ENCODE data around the gene CAMK1D. TPM values are rescaled to one million over a fixed set of nuclear protein-coding genes. Genes with fewer than 3 reads are reported as not detected.

Gene CAMK1D
- total RNA-seq, 1 donor from 2014 or later, result 36.3 TPM

GRCh38 chr10:12622016-12622415 lies 272.7 kb downstream of the CAMK1D start:
- peaks cover 3% of the 10 kb centered on the region for H3K9me3 Mint-ChIP-seq (ENCODE audit: low read depth)
- TF ChIP-seq CTCF (IDR thresholded peaks at IDR 0.05), result no peak
- no peaks in the 10 kb centered on the region for H3K36me3 Mint-ChIP-seq (ENCODE audit: low read depth)
- H3K4me1 Mint-ChIP-seq (ENCODE audit: low read depth), result peaks cover 18% of the 10 kb centered on the region
- H3K27me3 Mint-ChIP-seq (ENCODE audit: low read depth), result no peaks in the 10 kb centered on the region
- no peak overlapping the region for H3K27ac Mint-ChIP-seq (ENCODE audit: unreplicated experiment)
- no peak overlapping the region for H3K4me3 Mint-ChIP-seq (ENCODE audit: unreplicated experiment)
- DNase-seq (ENCODE audit: low spot score), result no peak

- no peak overlapping the region for H3K27ac Mint-ChIP-seq (ENCODE audit: unreplicated experiment)
- no peak for TF ChIP-seq CTCF (IDR thresholded peaks at IDR 0.05)
Measured at GRCh38 chr10:12622691-12623090, 273.3 kb downstream of the CAMK1D start.

DNA sequence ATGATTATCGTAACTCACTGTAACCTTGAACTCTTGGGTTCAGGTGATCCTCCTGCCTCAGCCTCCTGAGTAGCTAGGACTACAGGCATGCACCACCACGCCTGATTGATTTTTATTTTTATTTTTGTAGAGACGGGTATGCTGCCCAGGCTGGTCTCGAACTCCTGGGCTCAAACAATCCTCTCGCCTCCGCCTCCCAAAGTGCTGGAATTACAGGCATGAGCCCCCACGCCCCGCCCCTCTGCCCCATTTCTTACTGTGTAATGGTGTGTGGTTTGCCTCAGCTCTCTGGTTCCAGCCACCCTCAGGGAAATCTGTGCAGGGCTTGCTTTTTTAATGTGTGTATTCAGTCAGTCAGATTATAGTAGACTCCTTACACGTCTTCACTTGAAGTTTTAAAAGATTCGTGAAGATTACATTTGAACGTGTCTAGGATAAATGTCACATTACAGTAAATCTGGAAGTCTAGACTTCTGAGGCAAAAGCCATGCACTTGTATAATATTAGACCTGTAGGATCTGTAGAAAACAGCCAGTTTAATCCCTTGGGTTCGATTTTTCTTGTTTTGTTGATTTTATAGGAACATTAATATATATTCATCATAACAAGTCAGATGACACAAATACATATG lies 276.2 kb downstream of the CAMK1D start:
- Mint-ChIP-seq H3K9me3 (ENCODE audit: low read depth) (peaks cover 3% of the 10 kb centered on the region), H3K36me3 (ENCODE audit: low read depth) (no peaks in the 10 kb centered on the region), H3K4me3 (ENCODE audit: unreplicated experiment) (no peak overlapping the region), H3K27ac (ENCODE audit: unreplicated experiment) (no peak overlapping the region), H3K4me1 (ENCODE audit: low read depth) (peaks cover 24% of the 10 kb centered on the region), H3K27me3 (ENCODE audit: low read depth) (no peaks in the 10 kb centered on the region)
- DNase-seq (ENCODE audit: low spot score), result no peak
- no peak for TF ChIP-seq CTCF (IDR thresholded peaks at IDR 0.05)

More at GRCh38 chr10:12622691-12623090, 273.3 kb downstream of the CAMK1D start:
- H3K4me1 Mint-ChIP-seq (ENCODE audit: low read depth), result peaks cover 18% of the 10 kb centered on the region
- peaks cover 3% of the 10 kb centered on the region for H3K9me3 Mint-ChIP-seq (ENCODE audit: low read depth)
- no peaks in the 10 kb centered on the region for H3K27me3 Mint-ChIP-seq (ENCODE audit: low read depth)
- no peak for DNase-seq (ENCODE audit: low spot score)
- H3K36me3 Mint-ChIP-seq (ENCODE audit: low read depth), result no peaks in the 10 kb centered on the region
- no peak overlapping the region for H3K4me3 Mint-ChIP-seq (ENCODE audit: unreplicated experiment)

- no peak for TF ChIP-seq CTCF (IDR thresholded peaks at IDR 0.05)
- peaks cover 12% of the 10 kb centered on the region for H3K9me3 Mint-ChIP-seq (ENCODE audit: low read depth)
- no peak overlapping the region for H3K4me3 Mint-ChIP-seq (ENCODE audit: unreplicated experiment)
- peaks cover 28% of the 10 kb centered on the region for H3K4me1 Mint-ChIP-seq (ENCODE audit: low read depth)
- H3K27me3 Mint-ChIP-seq (ENCODE audit: low read depth), result no peaks in the 10 kb centered on the region
- H3K27ac Mint-ChIP-seq (ENCODE audit: unreplicated experiment), result no peak overlapping the region
- no peak for DNase-seq (ENCODE audit: low spot score)
- peaks cover 3% of the 10 kb centered on the region for H3K36me3 Mint-ChIP-seq (ENCODE audit: low read depth)
Measured at GRCh38 chr10:12628153-12628552, 278.8 kb downstream of the CAMK1D start.

GRCh38 chr10:12628964-12629766 lies 279.8 kb downstream of the CAMK1D start:
- TF ChIP-seq CTCF (IDR thresholded peaks at IDR 0.05), result no peak
- H3K9me3 Mint-ChIP-seq (ENCODE audit: low read depth), result peaks cover 12% of the 10 kb centered on the region
- H3K4me1 Mint-ChIP-seq (ENCODE audit: low read depth), result peaks cover 28% of the 10 kb centered on the region
- no peak overlapping the region for H3K27ac Mint-ChIP-seq (ENCODE audit: unreplicated experiment)
- peaks cover 3% of the 10 kb centered on the region for H3K36me3 Mint-ChIP-seq (ENCODE audit: low read depth)
- no peaks in the 10 kb centered on the region for H3K27me3 Mint-ChIP-seq (ENCODE audit: low read depth)
- DNase-seq (ENCODE audit: low spot score), result no peak
- no peak overlapping the region for H3K4me3 Mint-ChIP-seq (ENCODE audit: unreplicated experiment)
